ENCODE results near the gene IPO9. TPM values are rescaled to one million over a fixed set of nuclear protein-coding genes. Genes with fewer than 3 reads are reported as not detected.
A peak's percentile ranks its signal among the peaks of the same experiment; 100 is the strongest.

Gene IPO9
- total RNA-seq, 5 donors from 2014 or later (not counting 1 experiment from before 2014, with no cell fraction given): 28.2 to 39.9 (median 36.9) TPM

- H3K4me3 ChIP-seq (ENCODE audit: control insufficient read depth in 1 of 2, extremely low read depth in 1 of 2, low read length in 1 of 2): no peak overlapping the region
- no peak for ATAC-seq (replicated peaks in 1 of 4)
- WGBS (ENCODE audit: insufficient coverage): 55% methylated on average over 6 of the region's 8 CpGs
- CTCF ChIA-PET: interaction anchor here (0.5 to 3.7 kb wide), 7 partner anchors 10 to 298 kb away, joined by 3 to 15 read pairs (median 3); no protein-coding TSS in a partner anchor
- H3K9me3 ChIP-seq: no peaks in the 10 kb centered on the region
- no peak overlapping the region for H3K4me3 Mint-ChIP-seq
- no peaks in the 10 kb centered on the region for H3K9me3 Mint-ChIP-seq
- POLR2A ChIA-PET: no interaction called here
- H3K27ac ChIP-seq (ENCODE audit: low read length): no peak overlapping the region
- no peak for DNase-seq
- no peaks in the 10 kb centered on the region for H3K27me3 Mint-ChIP-seq
- no peak overlapping the region for H3K27ac Mint-ChIP-seq
- peaks cover 0 to 5% of the 10 kb centered on the region in 2 experiments for H3K4me1 ChIP-seq (ENCODE audit: control insufficient read depth in 1 of 2, extremely low read depth in 1 of 2, insufficient read depth in 2 of 2, low read length in 2 of 2)
- H3K27me3 ChIP-seq (replicated peaks in 1 of 2; ENCODE audit: control insufficient read depth in 2 of 2, extremely low read depth in 1 of 2, insufficient read depth in 2 of 2, low read length in 1 of 2): peaks cover 0 to 2% of the 10 kb centered on the region in 2 experiments
- H3K36me3 ChIP-seq (ENCODE audit: control insufficient read depth in 2 of 2, extremely low read depth in 1 of 2, insufficient read depth in 1 of 2, low read length in 1 of 2): no peaks in the 10 kb centered on the region
- peaks cover 0 to 4% (median 0%) of the 10 kb centered on the region in 3 donors for H3K4me1 Mint-ChIP-seq
- H3K36me3 Mint-ChIP-seq: peaks cover 23% of the 10 kb centered on the region
Observed at GRCh38 chr1:201791051-201791778, 37.7 kb upstream of the IPO9 start.

GRCh38 chr1:201791779-201792173 is 37.2 kb upstream of the IPO9 start:
- ATAC-seq (replicated peaks in 1 of 4) (no peak), DNase-seq (no peak)
- no peak overlapping the region for H3K27ac ChIP-seq (ENCODE audit: low read length)
- WGBS (ENCODE audit: insufficient coverage): 0% methylated on average over 1 of the region's 3 CpGs
- Mint-ChIP-seq H3K27me3 (no peaks in the 10 kb centered on the region), H3K36me3 (peaks cover 22% of the 10 kb centered on the region), H3K9me3 (no peaks in the 10 kb centered on the region), H3K27ac (no peak overlapping the region), H3K4me1 (peaks cover 0 to 4% (median 0%) of the 10 kb centered on the region in 3 donors), H3K4me3 (no peak overlapping the region)
- H3K36me3 ChIP-seq (ENCODE audit: control insufficient read depth in 2 of 2, extremely low read depth in 1 of 2, insufficient read depth in 1 of 2, low read length in 1 of 2): no peaks in the 10 kb centered on the region
- peaks cover 0 to 5% of the 10 kb centered on the region in 2 experiments for H3K4me1 ChIP-seq (ENCODE audit: control insufficient read depth in 1 of 2, extremely low read depth in 1 of 2, insufficient read depth in 2 of 2, low read length in 2 of 2)
- H3K4me3 ChIP-seq (ENCODE audit: control insufficient read depth in 1 of 2, extremely low read depth in 1 of 2, low read length in 1 of 2): no peak overlapping the region
- POLR2A ChIA-PET: no interaction called here
- peaks cover 0 to 2% of the 10 kb centered on the region in 2 experiments for H3K27me3 ChIP-seq (replicated peaks in 1 of 2; ENCODE audit: control insufficient read depth in 2 of 2, extremely low read depth in 1 of 2, insufficient read depth in 2 of 2, low read length in 1 of 2)
- CTCF ChIA-PET: interaction anchor here (0.5 to 3.7 kb wide), 5 partner anchors 11 to 298 kb away, joined by 3 to 15 read pairs (median 4); no protein-coding TSS in a partner anchor
- H3K9me3 ChIP-seq: no peaks in the 10 kb centered on the region

- DNase-seq (peak in 32 of 35 experiments; percentile 2 to 63 (median 25)), ATAC-seq (replicated peaks in 1 of 4) (peak in 1 of 4 experiments; percentile 50)
- Histone ChIP-seq H3K27ac (ENCODE audit: low read length) (no peak overlapping the region), H3K4me1 (ENCODE audit: control insufficient read depth in 1 of 2, extremely low read depth in 1 of 2, insufficient read depth in 2 of 2, low read length in 2 of 2) (peaks cover 0 to 5% of the 10 kb centered on the region in 2 experiments), H3K27me3 (replicated peaks in 1 of 2; ENCODE audit: control insufficient read depth in 2 of 2, extremely low read depth in 1 of 2, insufficient read depth in 2 of 2, low read length in 1 of 2) (no peaks in the 10 kb centered on the region), H3K9me3 (no peaks in the 10 kb centered on the region), H3K36me3 (ENCODE audit: control insufficient read depth in 2 of 2, extremely low read depth in 1 of 2, insufficient read depth in 1 of 2, low read length in 1 of 2) (no peaks in the 10 kb centered on the region), H3K4me3 (ENCODE audit: control insufficient read depth in 1 of 2, extremely low read depth in 1 of 2, low read length in 1 of 2) (no peak overlapping the region)
- no peaks in the 10 kb centered on the region for H3K9me3 Mint-ChIP-seq
- 75% methylated on average over 7 of the region's 9 CpGs for WGBS (ENCODE audit: insufficient coverage)
- no peaks in the 10 kb centered on the region for H3K27me3 Mint-ChIP-seq
- H3K4me3 Mint-ChIP-seq: no peak overlapping the region
- CTCF ChIA-PET: interaction anchor here (0.5 to 3.7 kb wide), 7 partner anchors 41 to 345 kb away, joined by 3 to 15 read pairs (median 4); no protein-coding TSS in a partner anchor
- POLR2A ChIA-PET: no interaction called here
- H3K4me1 Mint-ChIP-seq: peaks cover 0 to 4% (median 0%) of the 10 kb centered on the region in 3 donors
- H3K27ac Mint-ChIP-seq: no peak overlapping the region
- H3K36me3 Mint-ChIP-seq: peaks cover 27% of the 10 kb centered on the region
Observed at GRCh38 chr1:201792534-201793305, 36.2 kb upstream of the IPO9 start.

- Histone ChIP-seq H3K27ac (ENCODE audit: low read length) (no peak overlapping the region), H3K27me3 (replicated peaks in 1 of 2; ENCODE audit: control insufficient read depth in 2 of 2, extremely low read depth in 1 of 2, insufficient read depth in 2 of 2, low read length in 1 of 2) (no peaks in the 10 kb centered on the region), H3K9me3 (no peaks in the 10 kb centered on the region), H3K4me1 (ENCODE audit: control insufficient read depth in 1 of 2, extremely low read depth in 1 of 2, insufficient read depth in 2 of 2, low read length in 2 of 2) (peaks cover 0 to 5% of the 10 kb centered on the region in 2 experiments), H3K36me3 (ENCODE audit: control insufficient read depth in 2 of 2, extremely low read depth in 1 of 2, insufficient read depth in 1 of 2, low read length in 1 of 2) (no peaks in the 10 kb centered on the region), H3K4me3 (ENCODE audit: control insufficient read depth in 1 of 2, extremely low read depth in 1 of 2, low read length in 1 of 2) (no peak overlapping the region)
- ATAC-seq (replicated peaks in 1 of 4) (no peak), DNase-seq (no peak)
- 80% methylated on average over 3 of the region's 11 CpGs for WGBS (ENCODE audit: insufficient coverage)
- Mint-ChIP-seq H3K9me3 (no peaks in the 10 kb centered on the region), H3K36me3 (peaks cover 30% of the 10 kb centered on the region), H3K27me3 (no peaks in the 10 kb centered on the region), H3K4me1 (peaks cover 0 to 4% (median 0%) of the 10 kb centered on the region in 3 donors), H3K4me3 (no peak overlapping the region), H3K27ac (no peak overlapping the region)
- POLR2A ChIA-PET: no interaction called here
- CTCF ChIA-PET: interaction anchor here (0.8 to 3.7 kb wide), 5 partner anchors 42 to 233 kb away, joined by 3 to 15 read pairs (median 4); no protein-coding TSS in a partner anchor
Observed at GRCh38 chr1:201793306-201793925, 35.5 kb upstream of the IPO9 start.

GRCh38 chr1:201795066-201795465 is 33.9 kb upstream of the IPO9 start:
- Mint-ChIP-seq H3K9me3 (no peaks in the 10 kb centered on the region), H3K4me3 (no peak overlapping the region), H3K36me3 (peaks cover 27% of the 10 kb centered on the region), H3K27ac (no peak overlapping the region), H3K4me1 (peaks cover 0 to 4% (median 0%) of the 10 kb centered on the region in 3 donors), H3K27me3 (no peaks in the 10 kb centered on the region)
- ChIA-PET CTCF (interaction anchor here (0.6 to 1.3 kb wide), 4 partner anchors 85 to 270 kb away, joined by 3 to 8 read pairs (median 4); no protein-coding TSS in a partner anchor), POLR2A (interaction anchor here in 1 of 2 donors (0.6 kb wide), 1 partner anchor 594 kb away, joined by 13 read pairs; no protein-coding TSS in a partner anchor)
- Histone ChIP-seq H3K27ac (ENCODE audit: low read length) (no peak overlapping the region), H3K4me1 (ENCODE audit: control insufficient read depth in 1 of 2, extremely low read depth in 1 of 2, insufficient read depth in 2 of 2, low read length in 2 of 2) (peaks cover 0 to 5% of the 10 kb centered on the region in 2 experiments), H3K36me3 (ENCODE audit: control insufficient read depth in 2 of 2, extremely low read depth in 1 of 2, insufficient read depth in 1 of 2, low read length in 1 of 2) (no peaks in the 10 kb centered on the region), H3K27me3 (replicated peaks in 1 of 2; ENCODE audit: control insufficient read depth in 2 of 2, extremely low read depth in 1 of 2, insufficient read depth in 2 of 2, low read length in 1 of 2) (no peaks in the 10 kb centered on the region), H3K4me3 (ENCODE audit: control insufficient read depth in 1 of 2, extremely low read depth in 1 of 2, low read length in 1 of 2) (no peak overlapping the region), H3K9me3 (no peaks in the 10 kb centered on the region)
- DNase-seq (no peak), ATAC-seq (replicated peaks in 1 of 4) (no peak)
- WGBS (ENCODE audit: insufficient coverage): 67% methylated on average over 1 of the region's 3 CpGs

- Mint-ChIP-seq H3K27ac (no peak overlapping the region), H3K9me3 (no peaks in the 10 kb centered on the region), H3K36me3 (peaks cover 33% of the 10 kb centered on the region), H3K27me3 (no peaks in the 10 kb centered on the region), H3K4me3 (no peak overlapping the region), H3K4me1 (no peaks in the 10 kb centered on the region)
- no peak overlapping the region for H3K4me3 ChIP-seq (ENCODE audit: control insufficient read depth in 1 of 2, extremely low read depth in 1 of 2, low read length in 1 of 2)
- ChIA-PET CTCF (interaction anchor here in 1 of 2 donors (0.6 kb wide), 1 partner anchor 31 kb away, joined by 4 read pairs; no protein-coding TSS in a partner anchor), POLR2A (no interaction called here)
- H3K4me1 ChIP-seq (ENCODE audit: control insufficient read depth in 1 of 2, extremely low read depth in 1 of 2, insufficient read depth in 2 of 2, low read length in 2 of 2): no peaks in the 10 kb centered on the region
- no peaks in the 10 kb centered on the region for H3K9me3 ChIP-seq
- DNase-seq (no peak), ATAC-seq (replicated peaks in 1 of 4) (no peak)
- no peak overlapping the region for H3K27ac ChIP-seq (ENCODE audit: low read length)
- H3K27me3 ChIP-seq (replicated peaks in 1 of 2; ENCODE audit: control insufficient read depth in 2 of 2, extremely low read depth in 1 of 2, insufficient read depth in 2 of 2, low read length in 1 of 2): no peaks in the 10 kb centered on the region
- no peaks in the 10 kb centered on the region for H3K36me3 ChIP-seq (ENCODE audit: control insufficient read depth in 2 of 2, extremely low read depth in 1 of 2, insufficient read depth in 1 of 2, low read length in 1 of 2)
Observed at GRCh38 chr1:201800246-201800645, 28.7 kb upstream of the IPO9 start.
